DND-41 (cell line): ENCODE results near the gene PLK2.

ENCODE experiments used
- ATAC-seq: fragments of 200-7000 bp; cut with Tn5 transposase; 3 replicates; pipeline ENCODE4 v1.9.1; 2021; ENCODE audit warnings: low read depth; ENCODE audit not compliant: insufficient read depth
- DNase-seq: peaks from one replicate; pipeline ENCODE4 v3.0.0-alpha.2; 2020
- H2AFZ ChIP-seq: 2 replicates; pipeline ENCODE4 v1.6.0; 2012; ENCODE audit warnings: low read depth, low read length
- H3K27ac ChIP-seq: 2 replicates; pipeline ENCODE4 v1.5.1; 2012; ENCODE audit warnings: low read length, inconsistent platforms
- H3K27me3 ChIP-seq: fragments of 200-600 bp; sonication (generic); 2 replicates; pipeline ENCODE4 v1.6.0; 2012; ENCODE audit warnings: low read length, mild to moderate bottlenecking, inconsistent platforms; ENCODE audit not compliant: insufficient read depth, poor library complexity
- H3K36me3 ChIP-seq: 2 replicates; pipeline ENCODE4 v1.5.1; 2012; ENCODE audit warnings: low read length, inconsistent platforms; ENCODE audit not compliant: insufficient read depth
- H3K4me1 ChIP-seq: 2 replicates; pipeline ENCODE4 v1.5.1; 2012; ENCODE audit warnings: mild to moderate bottlenecking, low read length; ENCODE audit not compliant: insufficient read depth
- H3K4me2 ChIP-seq: 2 replicates; pipeline ENCODE4 v1.6.0; 2012; ENCODE audit warnings: mild to moderate bottlenecking, moderate library complexity, low read length, inconsistent platforms; ENCODE audit not compliant: insufficient read depth
- H3K4me3 ChIP-seq, 2 experiments: fragments of 200-600 bp in 1 of 2; shearing (Covaris generic) in 1 of 2; 2 replicates each; pipeline ENCODE4 v1.5.1; 2012 to 2016; ENCODE audit warnings: inconsistent platforms in 2 of 2, low read length in 2 of 2, mild to moderate bottlenecking in 2 of 2, low read depth in 1 of 2, moderate library complexity in 1 of 2
- H3K79me2 ChIP-seq: 2 replicates; pipeline ENCODE4 v1.6.0; 2012; ENCODE audit warnings: low read length, inconsistent platforms; ENCODE audit not compliant: insufficient read depth
- H3K9ac ChIP-seq: 2 replicates; pipeline ENCODE4 v1.6.0; 2012; ENCODE audit warnings: low read depth, mild to moderate bottlenecking, inconsistent platforms, low read length, moderate library complexity
- H3K9me3 ChIP-seq: 2 replicates; pipeline ENCODE4 v1.5.1; 2012; ENCODE audit warnings: low read length, moderate library complexity, mild to moderate bottlenecking, inconsistent platforms; ENCODE audit not compliant: insufficient read depth, severe bottlenecking
- H4K20me1 ChIP-seq: 2 replicates; pipeline ENCODE4 v1.6.0; 2012; ENCODE audit warnings: low read length; ENCODE audit not compliant: insufficient read depth
- CTCF ChIP-seq: IDR thresholded peaks from 2 replicates; pipeline ENCODE4 v1.5.1; 2012; ENCODE audit warnings: borderline replicate concordance, low read length, moderate library complexity, mild to moderate bottlenecking; ENCODE audit not compliant: poor library complexity, severe bottlenecking; ENCODE audit errors: extremely low read depth
- EZH2 ChIP-seq: IDR thresholded peaks from 3 replicates; pipeline ENCODE4 v1.6.1; 2012; ENCODE audit warnings: borderline replicate concordance, low read depth, mild to moderate bottlenecking, moderate library complexity, low read length, inconsistent platforms; ENCODE audit not compliant: severe bottlenecking

PLK2 gene

GRCh38 chr5:58477760-58478376 is 18.0 kb upstream of the PLK2 start:
- Histone ChIP-seq H3K79me2 (no peaks in the 10 kb centered on the region), H3K4me3 (no peak overlapping the region), H3K27me3 (no peaks in the 10 kb centered on the region), H3K27ac (no peak overlapping the region), H2AFZ (no peak overlapping the region), H3K4me1 (no peaks in the 10 kb centered on the region), H3K4me2 (no peak overlapping the region), H3K9ac (no peak overlapping the region), H3K36me3 (no peaks in the 10 kb centered on the region), H4K20me1 (no peaks in the 10 kb centered on the region), H3K9me3 (peaks cover 3% of the 10 kb centered on the region)
- ATAC-seq (no peak), DNase-seq (no peak)
- peak; percentile 24 for TF ChIP-seq CTCF
- no peak for TF ChIP-seq EZH2

- Histone ChIP-seq H4K20me1 (no peaks in the 10 kb centered on the region), H3K27me3 (no peaks in the 10 kb centered on the region), H3K79me2 (no peaks in the 10 kb centered on the region), H3K27ac (no peak overlapping the region), H3K9ac (no peak overlapping the region), H3K4me3 (no peak overlapping the region), H3K9me3 (peaks cover 3% of the 10 kb centered on the region), H3K36me3 (no peaks in the 10 kb centered on the region), H3K4me1 (no peaks in the 10 kb centered on the region), H2AFZ (no peak overlapping the region), H3K4me2 (no peak overlapping the region)
- no peak for DNase-seq
- TF ChIP-seq CTCF (no peak), EZH2 (no peak)
- ATAC-seq = no peak
These were observed 15.5 kb upstream of the PLK2 start for GRCh38 chr5:58475404-58475803.

- Histone ChIP-seq H3K4me1 (peaks cover 4% of the 10 kb centered on the region; the same call in 1 of the 2 replicates), H3K4me2 (no peak overlapping the region), H3K9ac (no peak overlapping the region), H3K4me3 (no peak overlapping the region), H2AFZ (no peak overlapping the region), H4K20me1 (no peaks in the 10 kb centered on the region), H3K9me3 (no peaks in the 10 kb centered on the region), H3K79me2 (no peaks in the 10 kb centered on the region), H3K27me3 (no peaks in the 10 kb centered on the region), H3K36me3 (no peaks in the 10 kb centered on the region), H3K27ac (no peak overlapping the region)
- no peak for ATAC-seq
- no peak for TF ChIP-seq EZH2
- no peak for TF ChIP-seq CTCF
- no peak for DNase-seq
These were observed 10.0 kb upstream of the PLK2 start for GRCh38 chr5:58469896-58470295.
